ENCODE data around the gene BACH2. TPM values are rescaled to one million over a fixed set of nuclear protein-coding genes. Genes with fewer than 3 reads are reported as not detected.
A peak's percentile ranks its signal among the peaks of the same experiment; 100 is the strongest.

Gene BACH2
- polyA plus RNA-seq, 1 of the 3 experiments (the other 2 are of a cell fraction): 0.46 TPM

DNA sequence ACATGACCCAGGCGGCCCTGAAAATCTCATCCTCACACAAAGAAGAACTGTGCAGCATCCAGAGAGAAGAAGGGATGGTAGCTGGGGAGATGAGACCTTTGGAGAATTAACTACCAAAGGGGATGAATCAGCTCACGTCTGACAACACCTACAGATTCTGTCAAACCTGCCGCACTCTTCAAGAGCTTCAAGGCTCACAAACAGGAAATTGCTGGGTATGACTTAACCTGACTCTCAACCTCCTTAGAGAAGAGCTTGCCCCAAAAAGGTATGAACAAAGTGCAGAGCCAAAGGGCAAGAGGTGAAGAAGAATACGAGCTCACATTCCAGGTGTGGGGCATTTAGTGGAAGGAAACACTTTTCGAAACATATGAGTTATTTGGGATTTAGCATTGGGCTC lies 139.8 kb downstream of the BACH2 start (continued):
- TF ChIP-seq, protein P1, sequence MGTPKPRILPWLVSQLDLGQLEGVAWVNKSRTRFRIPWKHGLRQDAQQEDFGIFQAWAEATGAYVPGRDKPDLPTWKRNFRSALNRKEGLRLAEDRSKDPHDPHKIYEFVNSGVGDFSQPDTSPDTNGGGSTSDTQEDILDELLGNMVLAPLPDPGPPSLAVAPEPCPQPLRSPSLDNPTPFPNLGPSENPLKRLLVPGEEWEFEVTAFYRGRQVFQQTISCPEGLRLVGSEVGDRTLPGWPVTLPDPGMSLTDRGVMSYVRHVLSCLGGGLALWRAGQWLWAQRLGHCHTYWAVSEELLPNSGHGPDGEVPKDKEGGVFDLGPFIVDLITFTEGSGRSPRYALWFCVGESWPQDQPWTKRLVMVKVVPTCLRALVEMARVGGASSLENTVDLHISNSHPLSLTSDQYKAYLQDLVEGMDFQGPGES (IDR thresholded peaks at IDR 0.05; ENCODE audit: low read depth, low read length): no peak
- no peak for TF ChIP-seq NFIC (IDR thresholded peaks at IDR 0.05; ENCODE audit: borderline replicate concordance)
- TF ChIP-seq TEAD4 (IDR thresholded peaks at IDR 0.05; ENCODE audit: borderline replicate concordance, insufficient read depth): no peak
- TF ChIP-seq ELF1 (IDR thresholded peaks at IDR 0.05): no peak

DNA sequence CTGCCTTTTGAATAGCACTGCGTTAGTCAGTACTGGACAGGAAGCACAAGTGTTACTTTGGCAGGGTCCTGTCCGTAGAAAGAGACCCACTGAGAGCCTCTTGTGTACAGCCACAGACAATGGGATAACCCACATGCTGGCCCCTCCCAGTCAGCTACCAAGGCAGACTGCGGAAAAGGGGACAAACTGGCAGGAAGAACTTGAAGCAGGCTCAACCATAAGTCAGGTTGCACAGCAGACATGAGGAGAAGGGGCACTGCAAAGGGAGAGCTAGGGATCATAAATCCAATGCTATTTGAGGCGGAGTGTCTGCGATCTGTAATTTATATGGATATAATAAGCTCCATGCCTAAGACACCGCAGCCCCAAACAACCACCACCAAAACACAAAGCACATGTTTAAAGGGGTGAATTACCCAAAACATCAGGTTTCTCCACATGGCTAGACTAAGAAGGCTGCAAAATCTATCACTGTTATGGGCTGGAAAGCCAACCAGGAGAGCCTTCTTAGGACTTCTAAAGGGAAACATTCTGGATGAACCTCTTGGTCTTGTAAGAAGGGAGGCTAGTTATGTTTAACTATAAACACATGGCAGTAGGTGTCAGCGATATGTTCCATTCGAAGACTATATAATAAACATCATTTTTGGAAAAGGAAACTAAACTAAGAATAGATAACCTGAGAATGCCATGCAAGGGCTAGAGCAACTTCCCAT lies 141.7 kb downstream of the BACH2 start:
- ChIA-PET POLR2A (no interaction called here), CTCF (interaction anchor here (1.3 kb wide), 2 partner anchors 141 to 185 kb away, joined by 3 to 4 read pairs; no protein-coding TSS in a partner anchor)
- no peaks in the 10 kb centered on the region for H3K36me3 ChIP-seq (replicated peaks in 1 of 2; ENCODE audit: control insufficient read depth in 1 of 2, insufficient read depth in 2 of 2, low read length in 1 of 2)
- no peak overlapping the region for H3K9ac ChIP-seq
- TF ChIP-seq RCOR1 (IDR thresholded peaks at IDR 0.05; ENCODE audit: low read length) (no peak), FOSL2 (IDR thresholded peaks at IDR 0.05; ENCODE audit: borderline replicate concordance, low read depth) (no peak), POLR2AphosphoS5 (IDR thresholded peaks at IDR 0.05; ENCODE audit: low read depth, low read length) (no peak), TCF12 (IDR thresholded peaks at IDR 0.05) (no peak), JUND (IDR thresholded peaks at IDR 0.05) (no peak), EZH2phosphoT487 (IDR thresholded peaks at IDR 0.05; ENCODE audit: borderline replicate concordance, low read depth) (no peak), RFX5 (IDR thresholded peaks at IDR 0.05; ENCODE audit: low read length) (no peak)
- TF ChIP-seq, protein P2, sequence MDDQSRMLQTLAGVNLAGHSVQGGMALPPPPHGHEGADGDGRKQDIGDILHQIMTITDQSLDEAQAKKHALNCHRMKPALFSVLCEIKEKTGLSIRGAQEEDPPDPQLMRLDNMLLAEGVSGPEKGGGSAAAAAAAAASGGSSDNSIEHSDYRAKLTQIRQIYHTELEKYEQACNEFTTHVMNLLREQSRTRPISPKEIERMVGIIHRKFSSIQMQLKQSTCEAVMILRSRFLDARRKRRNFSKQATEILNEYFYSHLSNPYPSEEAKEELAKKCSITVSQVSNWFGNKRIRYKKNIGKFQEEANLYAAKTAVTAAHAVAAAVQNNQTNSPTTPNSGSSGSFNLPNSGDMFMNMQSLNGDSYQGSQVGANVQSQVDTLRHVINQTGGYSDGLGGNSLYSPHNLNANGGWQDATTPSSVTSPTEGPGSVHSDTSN (IDR thresholded peaks at IDR 0.05): no peak
- no peaks in the 10 kb centered on the region for H3K9me3 ChIP-seq
- no peaks in the 10 kb centered on the region for H3F3A ChIP-seq (replicated peaks; ENCODE audit: insufficient read depth)
- DNase-seq: no peak
- no peaks in the 10 kb centered on the region for H3K79me2 ChIP-seq (ENCODE audit: insufficient read depth)
- no peak overlapping the region for H3K4me3 ChIP-seq (ENCODE audit: low read depth in 2 of 2, low read length in 1 of 2)
- WGBS (ENCODE audit: low lambda C conversion rate): 89% methylated on average over 8 of the region's 8 CpGs
- no peaks in the 10 kb centered on the region for H3K9me2 ChIP-seq
- no peak overlapping the region for H3K27ac ChIP-seq (ENCODE audit: low read depth in 2 of 2, low read length in 1 of 2)
- H2AFZ ChIP-seq (ENCODE audit: low read depth): no peak overlapping the region
- no peak overlapping the region for H3K4me2 ChIP-seq
- H3K4me1 ChIP-seq (ENCODE audit: control insufficient read depth in 1 of 2, insufficient read depth in 2 of 2, low read depth in 1 of 2, low read length in 1 of 2): peaks cover 0 to 30% of the 10 kb centered on the region in 2 experiments; a peak in 3 of 4 replicates
- H3K27me3 ChIP-seq (ENCODE audit: insufficient read depth): no peaks in the 10 kb centered on the region
- H4K20me1 ChIP-seq (ENCODE audit: insufficient read depth): no peaks in the 10 kb centered on the region

DNA sequence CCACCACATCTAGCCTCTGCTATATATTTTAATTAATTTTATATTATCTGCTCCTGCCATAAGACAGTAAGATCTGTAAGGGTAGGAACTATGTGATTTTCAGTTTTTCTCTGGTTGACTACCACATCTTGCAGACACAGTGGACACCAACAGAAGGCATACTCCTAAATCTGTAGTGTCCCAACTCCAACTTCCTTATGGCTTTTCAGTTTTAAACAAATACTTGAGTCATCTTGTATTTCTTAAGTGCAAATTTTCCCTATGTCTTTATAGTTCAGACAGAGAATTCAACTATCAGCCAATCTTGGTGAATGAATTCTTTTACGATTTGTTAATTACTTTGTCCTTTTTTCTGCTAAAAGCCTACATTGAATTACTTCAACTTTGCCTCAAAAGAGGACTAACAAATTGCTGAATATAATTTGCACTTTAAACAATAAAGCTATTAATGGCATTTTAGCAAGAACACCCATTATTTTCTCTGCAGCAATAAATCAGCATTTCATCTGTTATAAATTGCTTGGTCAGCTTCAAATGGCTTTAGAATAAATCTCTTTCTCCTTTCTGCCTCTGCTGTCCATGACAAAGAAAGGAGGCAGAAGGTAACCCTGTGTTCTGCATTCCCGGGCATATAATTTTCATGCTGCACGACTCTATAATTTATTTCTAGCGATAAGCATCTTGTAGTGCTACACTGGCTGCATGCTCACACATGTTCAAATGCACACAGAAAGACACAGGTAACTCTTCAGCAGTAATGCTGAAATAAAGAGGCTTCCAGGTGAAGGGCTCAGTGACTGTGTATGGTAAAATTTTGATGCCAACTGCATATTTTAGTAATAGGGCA lies 144.8 kb downstream of the BACH2 start:
- Histone ChIP-seq H3K9me3 (no peaks in the 10 kb centered on the region), H2AFZ (ENCODE audit: low read depth) (no peak overlapping the region), H3K9ac (no peak overlapping the region), H3K4me3 (ENCODE audit: low read depth in 2 of 2, low read length in 1 of 2) (no peak overlapping the region), H3K36me3 (replicated peaks in 1 of 2; ENCODE audit: control insufficient read depth in 1 of 2, insufficient read depth in 2 of 2, low read length in 1 of 2) (no peaks in the 10 kb centered on the region), H3K4me1 (ENCODE audit: control insufficient read depth in 1 of 2, insufficient read depth in 2 of 2, low read depth in 1 of 2, low read length in 1 of 2) (peaks cover 0 to 32% of the 10 kb centered on the region in 2 experiments; a peak in 2 of 4 replicates), H3K27ac (ENCODE audit: low read depth in 2 of 2, low read length in 1 of 2) (no peak overlapping the region), H4K20me1 (ENCODE audit: insufficient read depth) (no peaks in the 10 kb centered on the region), H3K4me2 (no peak overlapping the region), H3F3A (replicated peaks; ENCODE audit: insufficient read depth) (no peaks in the 10 kb centered on the region), H3K79me2 (ENCODE audit: insufficient read depth) (no peaks in the 10 kb centered on the region), H3K27me3 (ENCODE audit: insufficient read depth) (no peaks in the 10 kb centered on the region), H3K9me2 (no peaks in the 10 kb centered on the region)
- no peak for DNase-seq
- 37% methylated on average over 4 of the region's 4 CpGs for WGBS (ENCODE audit: low lambda C conversion rate)
- POLR2A ChIA-PET: no interaction called here
- CTCF ChIA-PET: interaction anchor here (1.4 kb wide), 1 partner anchor 328 kb away, joined by 5 read pairs; no protein-coding TSS in a partner anchor
- peak; percentile 69; the same call in 1 of the 2 replicates for TF ChIP-seq MXI1 (IDR thresholded peaks at IDR 0.05; ENCODE audit: low read depth, low read length)
- no peak for TF ChIP-seq POLR2AphosphoS5 (IDR thresholded peaks at IDR 0.05; ENCODE audit: low read depth, low read length)
- no peak for TF ChIP-seq NRF1 (IDR thresholded peaks at IDR 0.05; ENCODE audit: low read depth, low read length)
- no peak for TF ChIP-seq TCF12 (IDR thresholded peaks at IDR 0.05)
- peak; percentile 16; the same call in 1 of the 2 replicates for TF ChIP-seq RAD21 (IDR thresholded peaks at IDR 0.05; ENCODE audit: low read length)
- TF ChIP-seq, protein P2 (IDR thresholded peaks at IDR 0.05): no peak
- no peak for TF ChIP-seq YY1 (IDR thresholded peaks at IDR 0.05; ENCODE audit: low read depth)
- peak; percentile 85; the same call in 1 of the 2 replicates for TF ChIP-seq RCOR1 (IDR thresholded peaks at IDR 0.05; ENCODE audit: low read length)
- TF ChIP-seq, protein P3, sequence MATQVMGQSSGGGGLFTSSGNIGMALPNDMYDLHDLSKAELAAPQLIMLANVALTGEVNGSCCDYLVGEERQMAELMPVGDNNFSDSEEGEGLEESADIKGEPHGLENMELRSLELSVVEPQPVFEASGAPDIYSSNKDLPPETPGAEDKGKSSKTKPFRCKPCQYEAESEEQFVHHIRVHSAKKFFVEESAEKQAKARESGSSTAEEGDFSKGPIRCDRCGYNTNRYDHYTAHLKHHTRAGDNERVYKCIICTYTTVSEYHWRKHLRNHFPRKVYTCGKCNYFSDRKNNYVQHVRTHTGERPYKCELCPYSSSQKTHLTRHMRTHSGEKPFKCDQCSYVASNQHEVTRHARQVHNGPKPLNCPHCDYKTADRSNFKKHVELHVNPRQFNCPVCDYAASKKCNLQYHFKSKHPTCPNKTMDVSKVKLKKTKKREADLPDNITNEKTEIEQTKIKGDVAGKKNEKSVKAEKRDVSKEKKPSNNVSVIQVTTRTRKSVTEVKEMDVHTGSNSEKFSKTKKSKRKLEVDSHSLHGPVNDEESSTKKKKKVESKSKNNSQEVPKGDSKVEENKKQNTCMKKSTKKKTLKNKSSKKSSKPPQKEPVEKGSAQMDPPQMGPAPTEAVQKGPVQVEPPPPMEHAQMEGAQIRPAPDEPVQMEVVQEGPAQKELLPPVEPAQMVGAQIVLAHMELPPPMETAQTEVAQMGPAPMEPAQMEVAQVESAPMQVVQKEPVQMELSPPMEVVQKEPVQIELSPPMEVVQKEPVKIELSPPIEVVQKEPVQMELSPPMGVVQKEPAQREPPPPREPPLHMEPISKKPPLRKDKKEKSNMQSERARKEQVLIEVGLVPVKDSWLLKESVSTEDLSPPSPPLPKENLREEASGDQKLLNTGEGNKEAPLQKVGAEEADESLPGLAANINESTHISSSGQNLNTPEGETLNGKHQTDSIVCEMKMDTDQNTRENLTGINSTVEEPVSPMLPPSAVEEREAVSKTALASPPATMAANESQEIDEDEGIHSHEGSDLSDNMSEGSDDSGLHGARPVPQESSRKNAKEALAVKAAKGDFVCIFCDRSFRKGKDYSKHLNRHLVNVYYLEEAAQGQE (IDR thresholded peaks at IDR 0.05; ENCODE audit: low read depth, low read length): no peak

Measured in SK-N-SH (cell line).